Measurements from ENCODE around the gene PDZD2.

- TF ChIP-seq CTCF (IDR thresholded peaks at IDR 0.05 in 2 of 3, conservative IDR thresholded peaks at IDR 0.05 in 1 of 3; ENCODE audit: borderline replicate concordance in 1 of 3, insufficient read depth in 1 of 3, low read depth in 2 of 3, low read length in 2 of 3) (no peak), MAX (IDR thresholded peaks at IDR 0.05) (no peak), ZBTB33 (IDR thresholded peaks at IDR 0.05; ENCODE audit: extremely low read depth, insufficient replicate concordance, low read length) (no peak), SRF (IDR thresholded peaks at IDR 0.05; ENCODE audit: low read depth) (no peak), POLR2AphosphoS5 (IDR thresholded peaks at IDR 0.05; ENCODE audit: low read depth, low read length) (no peak), TCF7L2 (IDR thresholded peaks at IDR 0.05; ENCODE audit: borderline replicate concordance, extremely low read depth, insufficient read depth, insufficient read length) (no peak), YY1 (IDR thresholded peaks at IDR 0.05; ENCODE audit: extremely low read depth, insufficient replicate concordance, low read depth, low read length) (no peak), ZNF274 (IDR thresholded peaks at IDR 0.05; ENCODE audit: low read depth, low read length) (no peak), EZH2phosphoT487 (IDR thresholded peaks at IDR 0.05; ENCODE audit: borderline replicate concordance) (no peak), REST (IDR thresholded peaks at IDR 0.05; ENCODE audit: low read depth) (no peak), POLR2A (IDR thresholded peaks at IDR 0.05; ENCODE audit: borderline replicate concordance, extremely low read depth, insufficient read depth, insufficient read length) (no peak), CEBPB (IDR thresholded peaks at IDR 0.05; ENCODE audit: low read depth) (no peak), ZFX (IDR thresholded peaks at IDR 0.05) (no peak)
Measured at GRCh38 chr5:32123889-32124676, 485.2 kb downstream of the PDZD2 start.
